IMR-90 (cell line): ENCODE measurements around the gene VWA8. TPM values are rescaled to one million over a fixed set of nuclear protein-coding genes. Genes with fewer than 3 reads are reported as not detected.

Source experiments
- ATAC-seq: fragments of 200-7000 bp; cut with Tn5 transposase; 2 replicates; pipeline ENCODE4 v1.9.1; 2020; ENCODE audit warnings: low read depth, mild to moderate bottlenecking, moderate library complexity
- BruUV-seq: library from RNA; stranded (reverse); fragments of 400-500 nt; replicated peaks from 2 replicates; lab custom pipeline; 2021; lab: Mats Ljungman, UMichigan
- CTCF ChIA-PET: fragments of 300-600 bp; formaldehyde crosslinking; extraction: SDS; loops from one replicate; lab custom pipeline; 2021; ENCODE audit warnings: antibody characterized with exemption; lab: Yijun Ruan, JAX
- POLR2A ChIA-PET: fragments of 300-600 bp; sonication (Branson Sonifier 250); formaldehyde crosslinking; loops from one replicate; lab custom pipeline; 2022; ENCODE audit warnings: antibody characterized with exemption; ENCODE audit not compliant: unreplicated experiment; lab: Charles Lee
- DNase-seq: peaks from one replicate; pipeline ENCODE4 v3.0.0; 2013
- H2AFZ ChIP-seq: replicated peaks from 2 replicates; pipeline ENCODE3; 2013; ENCODE audit warnings: low read length, mild to moderate bottlenecking; ENCODE audit not compliant: poor library complexity
- H2AK5ac ChIP-seq: 2 replicates; pipeline ENCODE4 v1.6.1; 2013; ENCODE audit warnings: low read depth, low read length, inconsistent platforms
- H2AK9ac ChIP-seq: replicated peaks from 2 replicates; pipeline ENCODE3; 2013; ENCODE audit warnings: mild to moderate bottlenecking, low read depth, low read length, moderate library complexity; ENCODE audit not compliant: poor library complexity
- H2BK120ac ChIP-seq: 2 replicates; pipeline ENCODE4 v1.6.1; 2013; ENCODE audit warnings: low read depth, low read length, inconsistent platforms
- H2BK15ac ChIP-seq: 3 replicates; pipeline ENCODE4 v1.6.1; 2013; ENCODE audit warnings: low read depth, low read length, inconsistent platforms
- H2BK20ac ChIP-seq: 2 replicates; pipeline ENCODE4 v1.6.1; 2013; ENCODE audit warnings: low read depth, mild to moderate bottlenecking, inconsistent platforms, low read length, moderate library complexity
- H2BK5ac ChIP-seq: 2 replicates; pipeline ENCODE4 v1.6.1; 2013; ENCODE audit warnings: mild to moderate bottlenecking, low read depth, low read length, inconsistent platforms; ENCODE audit not compliant: poor library complexity, severe bottlenecking
- H3K14ac ChIP-seq: replicated peaks from 2 replicates; pipeline ENCODE4 v1.6.1; 2013; ENCODE audit warnings: low read depth, low read length, inconsistent platforms
- H3K18ac ChIP-seq: 2 replicates; pipeline ENCODE4 v1.6.1; 2013; ENCODE audit warnings: low read depth, low read length, control low read depth
- H3K23ac ChIP-seq: 2 replicates; pipeline ENCODE4 v1.6.1; 2013; ENCODE audit warnings: low read depth, low read length, inconsistent platforms
- H3K27ac ChIP-seq: 2 replicates; pipeline ENCODE4 v1.5.1; 2013; ENCODE audit warnings: mild to moderate bottlenecking, control low read depth, low read length; ENCODE audit not compliant: insufficient read depth
- H3K27me3 ChIP-seq: 2 replicates; pipeline ENCODE4 v1.6.1; 2013; ENCODE audit warnings: low read length; ENCODE audit not compliant: control insufficient read depth, insufficient read depth
- H3K36me3 ChIP-seq: 2 replicates; pipeline ENCODE4 v1.6.1; 2013; ENCODE audit warnings: low read length, mixed read lengths; ENCODE audit not compliant: control insufficient read depth, insufficient read depth
- H3K4ac ChIP-seq: 2 replicates; pipeline ENCODE4 v1.6.1; 2013; ENCODE audit warnings: low read depth, low read length, inconsistent platforms
- H3K4me1 ChIP-seq: 2 replicates; pipeline ENCODE4 v1.6.1; 2013; ENCODE audit warnings: low read length, mixed read lengths; ENCODE audit not compliant: control insufficient read depth, insufficient read depth
- H3K4me2 ChIP-seq: 2 replicates; pipeline ENCODE4 v1.6.1; 2013; ENCODE audit warnings: low read depth, mild to moderate bottlenecking, control low read depth, low read length, moderate library complexity
- H3K4me3 ChIP-seq: 2 replicates; pipeline ENCODE4 v1.5.1; 2013; ENCODE audit warnings: low read depth, mild to moderate bottlenecking, control low read depth, low read length, moderate library complexity; ENCODE audit not compliant: insufficient read depth
- H3K56ac ChIP-seq: 2 replicates; pipeline ENCODE4 v1.6.1; 2013; ENCODE audit warnings: low read length, inconsistent platforms; ENCODE audit not compliant: insufficient read depth; ENCODE audit errors: extremely low read depth
- H3K79me1 ChIP-seq, 2 experiments: 2 replicates each; pipeline ENCODE4 v1.6.1; 2013; ENCODE audit warnings: low read length in 2 of 2, inconsistent platforms in 1 of 2, low read depth in 1 of 2
- H3K9ac ChIP-seq: 2 replicates; pipeline ENCODE4 v1.6.1; 2013; ENCODE audit warnings: low read depth, low read length, control low read depth
- H3K9me1 ChIP-seq: 2 replicates; pipeline ENCODE4 v1.6.1; 2013; ENCODE audit warnings: low read length, inconsistent platforms; ENCODE audit not compliant: insufficient read depth
- H3K9me3 ChIP-seq: 2 replicates; pipeline ENCODE4 v1.6.1; 2013; ENCODE audit warnings: low read length; ENCODE audit not compliant: control insufficient read depth, insufficient read depth
- H4K20me1 ChIP-seq: 2 replicates; pipeline ENCODE4 v1.6.1; 2013; ENCODE audit warnings: low read length, inconsistent platforms; ENCODE audit not compliant: insufficient read depth
- H4K5ac ChIP-seq: 2 replicates; pipeline ENCODE4 v1.6.1; 2013; ENCODE audit warnings: mild to moderate bottlenecking, low read depth, low read length, control low read depth
- H4K8ac ChIP-seq, 2 experiments: 2 replicates each; pipeline ENCODE4 v1.6.1; 2013; ENCODE audit warnings: low read depth in 2 of 2, low read length in 2 of 2, control low read depth in 1 of 2, inconsistent platforms in 1 of 2
- H4K91ac ChIP-seq: 2 replicates; pipeline ENCODE4 v1.6.1; 2013; ENCODE audit warnings: low read depth, low read length, inconsistent platforms; ENCODE audit not compliant: insufficient read depth
- BHLHE40 ChIP-seq: fragments of 150-350 bp; IDR thresholded peaks from 2 replicates; pipeline ENCODE4 v1.6.1; 2016; ENCODE audit warnings: mild to moderate bottlenecking, low read depth, low read length
- CEBPB ChIP-seq: IDR thresholded peaks from 2 replicates; pipeline ENCODE4 v1.6.1; 2012; ENCODE audit warnings: low read depth, low read length, improper control_type of control experiment
- MAFK ChIP-seq: IDR thresholded peaks from 2 replicates; pipeline ENCODE4 v1.6.1; 2012; ENCODE audit warnings: low read depth, low read length, improper control_type of control experiment
- MAZ ChIP-seq: IDR thresholded peaks from 2 replicates; pipeline ENCODE4 v1.6.1; 2012; ENCODE audit warnings: low read depth, mild to moderate bottlenecking, low read length, improper control_type of control experiment, moderate library complexity, borderline replicate concordance
- MXI1 ChIP-seq: IDR thresholded peaks from 2 replicates; pipeline ENCODE4 v1.6.1; 2012; ENCODE audit warnings: low read depth, mild to moderate bottlenecking, low read length, moderate library complexity, borderline replicate concordance
- NFE2L2 ChIP-seq: fragments of 150-350 bp; IDR thresholded peaks from 2 replicates; pipeline ENCODE4 v1.6.1; 2016; ENCODE audit warnings: low read depth, mild to moderate bottlenecking, low read length
- POLR2A ChIP-seq: IDR thresholded peaks from 2 replicates; pipeline ENCODE4 v1.6.1; 2012; ENCODE audit warnings: mild to moderate bottlenecking, low read depth, low read length
- RAD21 ChIP-seq: IDR thresholded peaks from 2 replicates; pipeline ENCODE4 v1.6.1; 2012; ENCODE audit warnings: low read length, improper control_type of control experiment
- RCOR1 ChIP-seq: IDR thresholded peaks from 2 replicates; pipeline ENCODE4 v1.6.1; 2012; ENCODE audit warnings: mild to moderate bottlenecking, low read length, improper control_type of control experiment; ENCODE audit not compliant: insufficient replicate concordance
- RFX5 ChIP-seq: IDR thresholded peaks from 2 replicates; pipeline ENCODE4 v1.8.0; 2012; ENCODE audit warnings: low read depth, mild to moderate bottlenecking, low read length, moderate library complexity
- SMC3 ChIP-seq: fragments of 150-350 bp; IDR thresholded peaks from 2 replicates; pipeline ENCODE4 v1.6.1; 2016; ENCODE audit warnings: low read depth, mild to moderate bottlenecking, antibody characterized with exemption, low read length, moderate library complexity
- WGBS, 2 experiments: methylation state at CpG; one replicate each; pipeline versions ENCODE4 v1.1.5 to v1.1.7; 2013; ENCODE audit warnings: missing lambda C conversion rate in 2 of 2; ENCODE audit not compliant: insufficient read length in 1 of 2; ENCODE audit errors: extremely low coverage in 2 of 2; 5-methylcytosine and 5-hydroxymethylcytosine counted together
- dilution Hi-C: fragments of 300-500 bp; cut with HindIII; formaldehyde crosslinking; loops from one replicate; pipeline ENCODE4 v1.14.3; 2018; ENCODE audit warnings: low sequenced_read_pairs; ENCODE audit not compliant: unreplicated experiment
- in situ Hi-C: fragments of 300-500 bp; cut with MboI; formaldehyde crosslinking; loops from 3 replicates; pipeline ENCODE4 v1.14.3; 2019; ENCODE audit warnings: low sequenced_read_pairs, inconsistent platforms, mixed read lengths
- intact Hi-C: fragments of 100-400 bp; cut with micrococcal nuclease; formaldehyde crosslinking; loops from 2 replicates; pipeline ENCODE4 v1.10.0; 2022
- polyA plus RNA-seq, 3 experiments: library from polyadenylated mRNA; depleted of rRNA; stranded (reverse); fragments of >200 nt; gene quantifications; 2 replicates each; pipeline ENCODE4 v1.2.3, GENCODE V29; 2012; ENCODE audit warnings: low replicate concordance in 1 of 3
- total RNA-seq: library from RNA; depleted of rRNA; stranded (reverse); fragments of >200 nt; gene quantifications from 2 replicates; pipeline ENCODE4 v1.2.3, GENCODE V29; 2012
- TF ChIP-seq, protein P1 (sequence below): fragments of 150-350 bp; IDR thresholded peaks from 2 replicates; pipeline ENCODE4 v1.6.1; 2016; ENCODE audit warnings: low read depth, mild to moderate bottlenecking, low read length, moderate library complexity, borderline replicate concordance
- TF ChIP-seq, protein P2 (sequence below): fragments of 150-350 bp; IDR thresholded peaks from 2 replicates; pipeline ENCODE4 v1.6.1; 2017; ENCODE audit warnings: mild to moderate bottlenecking, antibody characterized with exemption, low read length, low read depth
- TF ChIP-seq, protein P3 (sequence below): conservative IDR thresholded peaks from 2 replicates; pipeline ENCODE4 v1.5.1; 2012; ENCODE audit warnings: mild to moderate bottlenecking, low read depth, low read length, improper control_type of control experiment

The VWA8 gene
- total and polyA plus RNA-seq, 2 of the 4 experiments (the other 2 are of a cell fraction): 5.9 to 18.3 TPM

DNA sequence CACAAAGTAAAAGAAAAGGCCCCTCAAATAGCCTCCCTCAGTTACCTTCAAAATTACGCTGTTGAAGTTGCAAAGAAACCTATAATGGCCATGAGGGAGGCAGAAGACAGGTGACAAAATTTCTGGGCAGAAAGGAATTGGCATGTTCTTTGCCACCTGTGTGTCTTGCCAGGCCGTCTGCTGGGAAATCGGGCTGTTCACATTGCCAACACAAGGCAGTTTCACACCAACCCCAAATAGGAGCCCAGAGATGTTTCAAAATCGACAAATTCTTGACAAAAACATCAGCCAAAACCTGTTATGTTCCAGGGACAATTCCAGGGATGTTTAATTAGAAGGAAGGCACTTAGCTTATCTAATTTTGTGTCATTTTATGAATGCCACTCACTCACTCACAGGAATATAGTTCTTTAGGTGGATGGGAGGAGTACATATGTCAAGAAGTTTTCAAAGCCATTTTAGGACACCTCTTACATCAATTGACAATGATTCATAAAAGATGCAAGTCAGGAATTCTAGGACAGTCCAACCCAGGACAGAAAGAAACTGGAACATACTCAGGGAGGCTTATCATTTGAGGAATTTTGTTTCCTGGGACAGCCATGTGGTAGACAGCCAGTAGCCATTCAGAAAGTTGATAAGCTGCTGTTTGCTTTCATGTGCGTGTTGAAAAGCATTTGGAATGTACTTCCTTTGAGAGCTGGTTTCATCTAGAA, 339.0 kb downstream of the VWA8 start:
- H3K4ac ChIP-seq: peak overlapping the region; percentile 77
- H3K9ac ChIP-seq: no peak overlapping the region
- in situ Hi-C loops: no loop called here
- WGBS, 2 experiments: 100% methylated on average over 2 of the region's 5 CpGs; no CpG with 5 or more reads in 1 of the 2 experiments
- no peaks in the 10 kb centered on the region for H3K9me3 ChIP-seq
- peak overlapping the region; percentile 53; the same call in 1 of the 2 replicates for H3K14ac ChIP-seq
- H3K36me3 ChIP-seq: no peaks in the 10 kb centered on the region
- H3K23ac ChIP-seq: peak overlapping the region; percentile 11
- H4K5ac ChIP-seq: peak overlapping the region; percentile 81; the same call in 1 of the 2 replicates
- H3K18ac ChIP-seq: peak overlapping the region; percentile 33; the same call in 1 of the 2 replicates
- intact Hi-C loops: no loop called here
- H4K8ac ChIP-seq: peak overlapping the region in 1 of 2 experiments; percentile 56; a peak in 2 of 4 replicates
- no peak overlapping the region for H3K4me2 ChIP-seq
- POLR2A ChIA-PET: no interaction called here
- no peaks in the 10 kb centered on the region for H3K27me3 ChIP-seq
- peaks cover 6% of the 10 kb centered on the region for H3K9me1 ChIP-seq
- CTCF ChIA-PET: interaction anchor here (1.5 kb wide), 1 partner anchor 10 kb away, joined by 3 read pairs; no protein-coding TSS in a partner anchor
- no TSS peak for BruUV-seq
- H2AFZ ChIP-seq: no peak overlapping the region
- DNase-seq (peak; percentile 58), ATAC-seq (peak; percentile 92)
- H2BK5ac ChIP-seq: peak overlapping the region; percentile 96
- H3K4me1 ChIP-seq: peaks cover 11% of the 10 kb centered on the region
- dilution Hi-C loops: no loop called here
- peaks cover 0 to 7% of the 10 kb centered on the region in 2 experiments; a peak in 2 of 4 replicates for H3K79me1 ChIP-seq
- peak overlapping the region; percentile 78 for H4K91ac ChIP-seq
- H3K56ac ChIP-seq: no peak overlapping the region; the same call in 1 of the 2 replicates
- H2AK9ac ChIP-seq: peak overlapping the region; percentile 38
- H2BK15ac ChIP-seq: peak overlapping the region; percentile 45; the same call in 1 of the 3 replicates
- no peak overlapping the region for H3K4me3 ChIP-seq
- H2BK120ac ChIP-seq: peak overlapping the region; percentile 80
- H3K27ac ChIP-seq: 0 out of 2 replicates have a peak overlapping the region, but pooled peaks have one; percentile 16
- peak overlapping the region; percentile 5; the same call in 1 of the 2 replicates for H2AK5ac ChIP-seq
- H4K20me1 ChIP-seq: no peaks in the 10 kb centered on the region
- peak overlapping the region; percentile 48 for H2BK20ac ChIP-seq
- TF ChIP-seq MAFK (no peak), MXI1 (no peak), RAD21 (no peak), RFX5 (no peak), RCOR1 (no peak), MAZ (no peak), SMC3 (no peak), BHLHE40 (no peak), NFE2L2 (no peak), CEBPB (no peak), POLR2A (no peak)
- TF ChIP-seq, protein P1, sequence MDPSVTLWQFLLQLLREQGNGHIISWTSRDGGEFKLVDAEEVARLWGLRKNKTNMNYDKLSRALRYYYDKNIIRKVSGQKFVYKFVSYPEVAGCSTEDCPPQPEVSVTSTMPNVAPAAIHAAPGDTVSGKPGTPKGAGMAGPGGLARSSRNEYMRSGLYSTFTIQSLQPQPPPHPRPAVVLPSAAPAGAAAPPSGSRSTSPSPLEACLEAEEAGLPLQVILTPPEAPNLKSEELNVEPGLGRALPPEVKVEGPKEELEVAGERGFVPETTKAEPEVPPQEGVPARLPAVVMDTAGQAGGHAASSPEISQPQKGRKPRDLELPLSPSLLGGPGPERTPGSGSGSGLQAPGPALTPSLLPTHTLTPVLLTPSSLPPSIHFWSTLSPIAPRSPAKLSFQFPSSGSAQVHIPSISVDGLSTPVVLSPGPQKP: no peak
- TF ChIP-seq, protein P2, sequence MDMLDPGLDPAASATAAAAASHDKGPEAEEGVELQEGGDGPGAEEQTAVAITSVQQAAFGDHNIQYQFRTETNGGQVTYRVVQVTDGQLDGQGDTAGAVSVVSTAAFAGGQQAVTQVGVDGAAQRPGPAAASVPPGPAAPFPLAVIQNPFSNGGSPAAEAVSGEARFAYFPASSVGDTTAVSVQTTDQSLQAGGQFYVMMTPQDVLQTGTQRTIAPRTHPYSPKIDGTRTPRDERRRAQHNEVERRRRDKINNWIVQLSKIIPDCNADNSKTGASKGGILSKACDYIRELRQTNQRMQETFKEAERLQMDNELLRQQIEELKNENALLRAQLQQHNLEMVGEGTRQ: no peak
- TF ChIP-seq, protein P3, sequence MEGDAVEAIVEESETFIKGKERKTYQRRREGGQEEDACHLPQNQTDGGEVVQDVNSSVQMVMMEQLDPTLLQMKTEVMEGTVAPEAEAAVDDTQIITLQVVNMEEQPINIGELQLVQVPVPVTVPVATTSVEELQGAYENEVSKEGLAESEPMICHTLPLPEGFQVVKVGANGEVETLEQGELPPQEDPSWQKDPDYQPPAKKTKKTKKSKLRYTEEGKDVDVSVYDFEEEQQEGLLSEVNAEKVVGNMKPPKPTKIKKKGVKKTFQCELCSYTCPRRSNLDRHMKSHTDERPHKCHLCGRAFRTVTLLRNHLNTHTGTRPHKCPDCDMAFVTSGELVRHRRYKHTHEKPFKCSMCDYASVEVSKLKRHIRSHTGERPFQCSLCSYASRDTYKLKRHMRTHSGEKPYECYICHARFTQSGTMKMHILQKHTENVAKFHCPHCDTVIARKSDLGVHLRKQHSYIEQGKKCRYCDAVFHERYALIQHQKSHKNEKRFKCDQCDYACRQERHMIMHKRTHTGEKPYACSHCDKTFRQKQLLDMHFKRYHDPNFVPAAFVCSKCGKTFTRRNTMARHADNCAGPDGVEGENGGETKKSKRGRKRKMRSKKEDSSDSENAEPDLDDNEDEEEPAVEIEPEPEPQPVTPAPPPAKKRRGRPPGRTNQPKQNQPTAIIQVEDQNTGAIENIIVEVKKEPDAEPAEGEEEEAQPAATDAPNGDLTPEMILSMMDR: no peak
